Measurements from ENCODE around the gene EDC4. TPM values are rescaled to one million over a fixed set of nuclear protein-coding genes. Genes with fewer than 3 reads are reported as not detected.
A peak's percentile ranks its signal among the peaks of the same experiment; 100 is the strongest.

EDC4 gene
- total RNA-seq, 1 experiment from 2014 or later, result 100 TPM

GRCh38 chr16:67893743-67894399 is 21.0 kb downstream of the EDC4 start:
- H3K9ac ChIP-seq (ENCODE audit: low read length), result peak overlapping the region; percentile 97
- ChIA-PET POLR2A (no interaction called here), CTCF (interaction anchor here (1.1 kb wide), 1 partner anchor 11 kb away, joined by 4 read pairs; no protein-coding TSS in a partner anchor), RAD21 (ENCODE audit: low non-redundant PET in 1 of 2, low total read pairs in 2 of 2, uncharacterized antibody in 2 of 2, unreplicated experiment in 2 of 2) (interaction anchor here in 1 of 2 experiments (1.1 kb wide), 1 partner anchor 77 kb away, joined by 7 read pairs; no protein-coding TSS in a partner anchor)
- H3K4me3 ChIP-seq (replicated peaks in 1 of 2; ENCODE audit: low read depth in 1 of 2, low read length in 2 of 2), result peak overlapping the region; percentile 91 to 98
- H3K4me2 ChIP-seq (ENCODE audit: low read length), result peak overlapping the region; percentile 76
- H3K9me3 ChIP-seq (ENCODE audit: control insufficient read depth in 1 of 2, insufficient read depth in 1 of 2, low read depth in 1 of 2, low read length in 2 of 2), result no peaks in the 10 kb centered on the region
- BruUV-seq (replicated peaks), result TSS peak; percentile 55
- H3K36me3 ChIP-seq (ENCODE audit: control insufficient read depth in 1 of 2, insufficient read depth in 2 of 2, low read length in 2 of 2), result no peaks in the 10 kb centered on the region
- TF ChIP-seq POLR2A (IDR thresholded peaks at IDR 0.05; ENCODE audit: borderline replicate concordance, extremely low read depth, insufficient read depth, insufficient read length) (no peak), TCF7L2 (IDR thresholded peaks at IDR 0.05; ENCODE audit: borderline replicate concordance, extremely low read depth, insufficient read depth, insufficient read length) (no peak), MAX (IDR thresholded peaks at IDR 0.05) (no peak), ZFX (IDR thresholded peaks at IDR 0.05) (0 out of 2 replicates have a peak, but pooled peaks have one; percentile 35), ZBTB33 (IDR thresholded peaks at IDR 0.05; ENCODE audit: extremely low read depth, insufficient replicate concordance, low read length) (no peak), FOSL1 (IDR thresholded peaks at IDR 0.05; ENCODE audit: low read depth) (no peak), EZH2 (IDR thresholded peaks at IDR 0.05) (no peak)
- no peak overlapping the region for H2AFZ ChIP-seq (ENCODE audit: low read depth, low read length, poor library complexity, severe bottlenecking)
- no peaks in the 10 kb centered on the region for H3K27me3 ChIP-seq (ENCODE audit: insufficient read depth, low read length)
- no peak for ATAC-seq
- no peaks in the 10 kb centered on the region for H3K9me2 ChIP-seq (ENCODE audit: insufficient read depth)
- intact Hi-C loops (cut with micrococcal nuclease), result no loop called here
- peaks cover 13% of the 10 kb centered on the region in 2 experiments for H3K4me1 ChIP-seq (ENCODE audit: control insufficient read depth in 1 of 2, insufficient read depth in 2 of 2, low read length in 2 of 2)
- H4K20me1 ChIP-seq (ENCODE audit: insufficient read depth), result no peaks in the 10 kb centered on the region
- H3K27ac ChIP-seq (ENCODE audit: low read depth, low read length), result peak overlapping the region; percentile 78
- peaks cover 45% of the 10 kb centered on the region for H3K79me2 ChIP-seq (ENCODE audit: insufficient read depth, low read length)
- no peak for DNase-seq (ENCODE audit: low read depth, low spot score)
